Measurements from ENCODE around the gene BRAF.
"Not testable (repeated sequence)": the region's sequence is repeated elsewhere in the genome, so short reads cannot be mapped to it uniquely, and the experiment has no call there.

The BRAF gene

DNA sequence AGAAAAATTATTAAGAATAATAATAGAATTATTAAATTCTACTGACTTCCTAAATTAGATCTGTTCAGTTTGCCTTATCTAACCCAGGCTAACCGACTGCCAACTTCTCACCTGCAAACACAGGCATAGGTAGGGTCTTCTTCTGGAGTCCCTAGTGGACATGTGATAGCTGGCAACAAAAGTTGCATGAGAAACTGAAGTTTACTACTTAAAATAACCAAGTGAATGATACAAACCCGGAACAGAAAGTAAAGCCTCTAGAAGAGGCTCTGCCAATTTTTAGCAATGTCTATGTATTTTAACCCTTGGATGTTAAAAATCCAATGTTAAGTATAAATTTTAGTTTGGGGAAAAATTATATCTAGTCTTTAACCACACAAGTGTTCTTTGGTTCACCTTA is 190.6 kb downstream of the BRAF start:
- H3K27ac Mint-ChIP-seq: no peak overlapping the region
- H3K4me1 Mint-ChIP-seq: no peaks in the 10 kb centered on the region
- no peaks in the 10 kb centered on the region for H3K27me3 Mint-ChIP-seq
- peaks cover 11% of the 10 kb centered on the region for H3K36me3 Mint-ChIP-seq
- no peak overlapping the region for H3K4me3 Mint-ChIP-seq
- no peaks in the 10 kb centered on the region for H3K9me3 Mint-ChIP-seq

DNA sequence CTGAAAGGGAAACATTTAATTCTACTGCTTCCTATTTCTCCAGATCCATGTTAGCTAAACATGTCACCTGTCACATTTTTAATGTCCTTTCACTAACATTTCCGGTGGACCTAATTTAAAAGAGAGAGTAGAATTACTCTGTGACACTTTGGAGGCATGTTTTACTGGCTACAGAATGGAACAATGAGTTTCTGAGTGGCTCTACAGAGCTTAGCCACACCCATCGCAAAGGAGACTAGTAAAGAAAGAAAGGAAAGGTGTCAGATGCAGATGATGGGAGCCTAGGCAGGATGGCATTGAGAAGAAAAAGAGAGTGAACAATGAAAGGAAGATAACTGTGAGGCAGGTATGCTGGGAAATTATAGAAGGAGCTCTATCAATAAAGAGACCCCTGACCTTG is 192.3 kb downstream of the BRAF start:
- no peak overlapping the region for H3K27ac Mint-ChIP-seq
- H3K4me3 Mint-ChIP-seq: no peak overlapping the region
- no peaks in the 10 kb centered on the region for H3K4me1 Mint-ChIP-seq
- peaks cover 11% of the 10 kb centered on the region for H3K36me3 Mint-ChIP-seq
- H3K9me3 Mint-ChIP-seq: no peaks in the 10 kb centered on the region
- H3K27me3 Mint-ChIP-seq: no peaks in the 10 kb centered on the region

DNA sequence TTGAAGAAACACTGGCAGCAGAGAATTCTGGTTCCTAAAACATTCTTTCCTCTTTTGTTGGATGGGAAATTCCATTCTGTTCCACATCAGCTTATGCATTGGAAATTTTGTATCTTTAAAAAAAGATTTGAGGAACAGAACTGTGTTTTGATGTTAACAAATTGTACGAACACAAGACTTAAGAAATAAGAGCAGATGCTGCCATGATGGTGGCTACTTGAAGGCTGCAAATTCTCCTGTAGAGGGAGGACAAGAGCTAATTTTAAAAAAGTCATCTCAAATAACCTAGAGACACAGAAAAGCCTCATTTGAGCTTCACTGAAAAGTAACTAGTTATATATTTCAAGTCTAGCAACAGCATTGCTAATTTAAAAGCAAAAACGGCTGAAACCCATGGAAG is 198.4 kb downstream of the BRAF start:
- peak overlapping the region; percentile 79 for H3K27ac Mint-ChIP-seq
- peaks cover 22% of the 10 kb centered on the region for H3K4me1 Mint-ChIP-seq

DNA sequence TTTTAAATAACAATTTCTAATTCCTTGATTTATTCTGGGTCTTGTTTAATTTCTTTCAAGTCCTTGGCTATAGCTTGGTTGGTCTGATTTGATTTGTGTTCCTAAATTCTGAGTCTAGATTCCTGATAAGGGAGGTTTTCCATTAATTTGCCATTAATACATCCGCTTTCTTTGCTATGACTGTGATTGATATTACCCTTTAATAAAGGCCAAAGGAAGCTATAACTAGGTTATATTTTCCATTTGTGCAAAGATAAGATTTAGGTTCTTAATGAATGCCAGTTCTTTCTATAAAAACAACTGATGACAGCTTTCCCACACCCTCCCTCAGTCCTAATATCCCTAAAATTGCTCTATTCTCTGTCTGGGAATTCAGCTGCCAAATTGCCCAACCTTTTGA is 200.0 kb downstream of the BRAF start:
- no peaks in the 10 kb centered on the region for H3K9me3 Mint-ChIP-seq
- H3K36me3 Mint-ChIP-seq: peaks cover 1% of the 10 kb centered on the region
- peak overlapping the region; percentile 17 for H3K27ac Mint-ChIP-seq
- H3K4me1 Mint-ChIP-seq: peaks cover 27% of the 10 kb centered on the region
- no peak overlapping the region for H3K4me3 Mint-ChIP-seq
- no peaks in the 10 kb centered on the region for H3K27me3 Mint-ChIP-seq

More for the DNA sequence above, 198.4 kb downstream of the BRAF start:
- H3K4me3 Mint-ChIP-seq: no peak overlapping the region
- no peaks in the 10 kb centered on the region for H3K27me3 Mint-ChIP-seq
- no peaks in the 10 kb centered on the region for H3K9me3 Mint-ChIP-seq
- H3K36me3 Mint-ChIP-seq: peaks cover 3% of the 10 kb centered on the region

DNA sequence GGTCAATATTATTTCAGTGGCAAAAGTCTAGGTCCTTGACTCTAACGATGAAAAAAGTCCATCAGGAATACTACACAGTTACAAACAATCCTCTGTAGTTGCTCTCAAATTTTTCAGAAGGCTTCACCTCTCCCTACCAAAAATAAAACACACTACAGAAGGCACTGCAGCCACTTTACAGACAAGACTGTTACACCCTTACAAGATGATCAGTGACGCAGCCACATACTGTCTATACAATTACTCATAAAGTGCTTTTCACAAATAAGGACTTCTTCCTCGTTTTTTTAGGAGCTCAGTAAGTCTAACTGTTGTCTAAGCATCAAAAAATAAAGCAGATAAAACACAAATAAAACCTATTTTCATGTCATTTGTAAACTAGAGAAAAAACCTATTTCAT is 201.2 kb downstream of the BRAF start:
- Mint-ChIP-seq H3K4me3 (no peak overlapping the region), H3K27me3 (no peaks in the 10 kb centered on the region), H3K4me1 (peaks cover 32% of the 10 kb centered on the region), H3K36me3 (no peaks in the 10 kb centered on the region), H3K9me3 (no peaks in the 10 kb centered on the region), H3K27ac (peak overlapping the region; percentile 89)

DNA sequence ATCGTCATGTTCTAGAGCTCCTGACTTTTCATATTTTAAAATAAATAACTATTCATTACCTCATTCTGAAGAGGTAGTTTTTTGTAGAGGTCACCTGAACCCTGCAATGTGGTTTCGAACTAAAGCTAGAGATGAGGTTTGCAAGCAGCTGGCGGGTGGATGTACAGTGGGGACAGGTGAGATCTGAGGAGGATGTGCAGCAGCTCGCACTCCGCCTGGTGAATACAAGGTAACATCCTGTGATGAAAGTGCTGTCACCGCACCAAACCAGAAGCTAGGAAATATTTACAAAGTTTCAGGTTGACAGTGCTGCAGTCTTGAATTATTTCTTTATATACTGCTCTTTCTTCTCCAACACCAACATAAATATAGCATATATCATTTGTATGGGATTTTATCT is 201.7 kb downstream of the BRAF start:
- peaks cover 32% of the 10 kb centered on the region for H3K4me1 Mint-ChIP-seq
- H3K27ac Mint-ChIP-seq: peak overlapping the region; percentile 89
- no peaks in the 10 kb centered on the region for H3K9me3 Mint-ChIP-seq
- no peaks in the 10 kb centered on the region for H3K27me3 Mint-ChIP-seq
- H3K36me3 Mint-ChIP-seq: no peaks in the 10 kb centered on the region
- H3K4me3 Mint-ChIP-seq: peak overlapping the region; percentile 51

DNA sequence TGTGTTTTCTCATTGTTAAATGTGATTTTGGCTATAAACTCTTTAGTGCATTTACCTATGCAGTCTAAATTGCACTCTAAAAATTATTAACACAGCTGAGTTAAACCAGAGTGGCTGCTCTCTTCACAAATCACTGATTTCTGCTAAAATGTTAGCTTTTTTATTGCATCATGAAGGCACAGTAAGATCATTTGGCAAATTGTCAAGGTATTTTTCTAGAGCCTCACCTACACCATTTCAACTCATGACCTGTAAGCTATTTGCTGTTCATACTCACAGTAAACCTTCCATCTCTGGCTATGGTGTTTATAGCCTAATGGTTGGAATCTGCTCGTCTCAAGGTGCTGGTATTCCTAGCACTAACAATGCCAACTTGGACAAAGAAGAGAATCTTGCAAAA is 202.5 kb downstream of the BRAF start:
- Mint-ChIP-seq H3K36me3 (no peaks in the 10 kb centered on the region), H3K27me3 (no peaks in the 10 kb centered on the region), H3K9me3 (no peaks in the 10 kb centered on the region), H3K4me1 (peaks cover 32% of the 10 kb centered on the region), H3K4me3 (no peak overlapping the region), H3K27ac (no peak overlapping the region)

DNA sequence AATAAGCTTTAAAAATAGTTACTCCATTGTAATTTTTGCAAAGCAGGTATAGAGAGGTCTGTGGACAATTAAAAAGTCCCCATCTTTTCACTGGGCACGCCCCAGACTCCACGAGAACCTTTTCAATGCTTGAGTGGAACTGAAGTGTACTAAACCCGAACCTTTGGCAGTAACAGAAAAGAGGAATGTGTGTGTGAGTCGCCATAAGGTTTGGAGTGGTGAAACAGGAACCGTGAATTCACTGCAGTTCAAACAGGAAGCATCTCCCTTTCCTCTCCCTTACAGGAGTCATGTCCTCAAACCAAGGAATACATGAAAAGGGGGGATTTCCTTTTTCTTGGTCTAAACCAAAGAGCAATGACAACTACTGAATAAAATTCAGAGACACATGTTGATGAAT is 205.0 kb downstream of the BRAF start:
- Mint-ChIP-seq H3K4me1 (peaks cover 32% of the 10 kb centered on the region), H3K27me3 (no peaks in the 10 kb centered on the region), H3K27ac (no peak overlapping the region), H3K36me3 (no peaks in the 10 kb centered on the region), H3K4me3 (no peak overlapping the region), H3K9me3 (no peaks in the 10 kb centered on the region)

DNA sequence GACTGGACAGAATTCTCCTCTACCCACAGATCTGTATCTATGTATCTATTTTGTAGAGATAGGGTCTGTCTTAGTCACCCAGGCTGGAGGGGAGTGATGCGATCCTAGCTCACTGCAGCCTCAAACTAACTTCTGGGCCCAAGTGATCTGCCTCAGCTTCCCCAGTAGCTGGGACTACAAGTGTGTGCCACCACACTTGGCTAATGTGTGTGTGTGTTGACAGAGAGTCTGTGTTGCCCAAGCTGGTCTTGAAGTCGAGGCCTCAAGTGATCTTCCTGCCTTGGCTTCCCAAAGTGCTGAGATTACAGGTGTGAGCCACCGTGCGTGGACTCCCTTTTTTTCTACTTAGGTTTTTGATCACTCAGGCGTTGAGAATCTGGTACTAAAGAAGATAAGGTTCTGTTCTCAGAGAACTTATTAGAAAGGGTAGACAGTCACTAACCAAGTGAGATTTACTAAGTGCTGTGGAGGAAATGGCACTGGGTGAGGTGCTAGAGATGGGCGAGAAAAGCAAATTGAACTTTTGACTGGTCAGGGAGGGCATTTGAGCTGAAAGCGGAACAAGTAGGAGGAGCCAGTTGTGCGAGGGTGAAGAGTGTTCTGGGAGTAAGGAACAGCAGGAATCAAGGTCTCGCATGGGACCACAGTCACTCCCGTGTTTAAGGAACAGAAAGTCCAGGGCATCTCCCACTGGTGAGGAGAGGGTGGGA is 210.2 kb downstream of the BRAF start:
- H3K9me3 Mint-ChIP-seq: no peaks in the 10 kb centered on the region
- no peaks in the 10 kb centered on the region for H3K27me3 Mint-ChIP-seq
- H3K27ac Mint-ChIP-seq: peak overlapping the region; percentile 63
- H3K4me3 Mint-ChIP-seq: no peak overlapping the region
- H3K36me3 Mint-ChIP-seq: peaks cover 7% of the 10 kb centered on the region
- H3K4me1 Mint-ChIP-seq: peaks cover 3% of the 10 kb centered on the region

DNA sequence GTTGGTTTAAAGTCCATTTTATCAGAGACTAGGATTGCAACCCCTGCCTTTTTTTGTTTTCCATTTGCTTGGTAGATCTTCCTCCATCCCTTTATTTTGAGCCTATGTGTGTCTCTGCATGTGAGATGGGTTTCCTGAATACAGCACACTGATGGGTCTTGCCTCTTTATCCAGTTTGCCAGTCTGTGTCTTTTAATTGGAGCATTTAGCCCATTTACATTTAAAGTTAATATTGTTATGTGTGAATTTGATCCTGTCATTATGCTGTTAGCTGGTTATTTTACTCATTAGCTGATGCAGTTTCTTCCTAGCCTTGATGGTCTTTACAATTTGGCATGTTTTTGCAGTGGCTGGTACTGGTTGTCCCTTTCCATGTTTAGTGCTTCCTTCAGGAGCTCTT is 212.3 kb downstream of the BRAF start:
- H3K27ac Mint-ChIP-seq, H3K27me3 Mint-ChIP-seq, H3K4me1 Mint-ChIP-seq, H3K4me3 Mint-ChIP-seq, H3K9me3 Mint-ChIP-seq, H3K36me3 Mint-ChIP-seq: not testable (repeated sequence)

DNA sequence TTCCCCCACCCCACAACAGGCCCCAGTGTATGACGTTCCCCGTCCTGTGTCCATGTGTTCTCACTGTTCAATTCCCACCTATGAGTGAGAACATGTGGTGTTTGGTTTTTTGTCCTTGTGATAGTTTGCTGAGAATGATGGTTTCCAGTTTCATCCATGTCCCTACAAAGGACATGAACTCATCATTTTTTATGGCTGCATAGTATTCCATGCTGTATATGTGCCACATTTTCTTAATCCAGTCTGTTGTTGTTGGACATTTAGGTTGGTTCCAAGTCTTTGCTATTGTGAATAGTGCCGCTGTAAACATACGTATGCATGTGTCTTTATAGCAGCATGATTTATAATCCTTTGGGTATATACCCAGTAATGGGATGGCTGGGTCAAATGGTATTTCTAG is 216.0 kb downstream of the BRAF start:
- not testable (repeated sequence) for H3K9me3 Mint-ChIP-seq, H3K4me1 Mint-ChIP-seq, H3K27ac Mint-ChIP-seq, H3K27me3 Mint-ChIP-seq, H3K4me3 Mint-ChIP-seq, H3K36me3 Mint-ChIP-seq

DNA sequence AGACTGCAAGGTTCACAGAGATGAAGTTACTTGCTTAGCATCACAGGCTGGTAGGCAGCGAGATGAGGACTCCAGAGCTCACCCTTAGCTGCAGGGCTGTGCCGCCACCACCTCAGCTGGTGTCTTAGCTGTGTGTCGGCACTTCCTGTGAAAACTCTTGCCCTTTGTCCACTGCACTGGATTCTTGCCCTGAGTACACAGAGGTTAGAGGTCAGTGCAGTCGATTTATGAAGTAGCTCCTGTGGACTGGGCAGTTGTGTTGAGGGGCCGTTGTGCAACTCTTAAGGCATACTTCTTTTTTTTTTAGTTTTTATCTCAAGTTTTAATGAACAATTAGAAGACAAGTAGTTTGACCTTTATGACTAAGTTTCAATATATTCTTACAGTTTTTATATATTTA is 217.6 kb downstream of the BRAF start:
- Mint-ChIP-seq H3K27ac (no peak overlapping the region), H3K36me3 (peaks cover 3% of the 10 kb centered on the region), H3K27me3 (no peaks in the 10 kb centered on the region), H3K9me3 (no peaks in the 10 kb centered on the region), H3K4me1 (peaks cover 8% of the 10 kb centered on the region), H3K4me3 (no peak overlapping the region)

DNA sequence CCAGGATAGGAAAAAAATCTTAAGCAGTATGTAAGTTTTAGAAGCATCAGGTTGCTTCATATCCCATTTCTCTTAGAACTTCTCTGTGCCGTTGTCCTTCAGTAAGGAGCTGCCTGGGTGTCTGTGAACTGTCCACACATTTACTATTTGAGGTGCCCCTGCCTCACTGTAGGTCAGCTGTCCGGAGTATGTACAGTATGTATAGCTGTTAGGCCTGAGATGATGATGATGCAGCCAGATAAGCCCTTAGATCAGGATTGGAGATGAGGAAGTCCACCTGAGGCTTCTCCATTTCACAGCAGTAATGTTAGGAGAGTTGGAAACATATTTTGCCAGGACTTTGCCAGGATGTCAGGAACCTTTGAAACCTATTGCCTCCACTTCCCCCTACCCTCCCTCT is 220.5 kb downstream of the BRAF start:
- Mint-ChIP-seq H3K27me3 (no peaks in the 10 kb centered on the region), H3K9me3 (no peaks in the 10 kb centered on the region), H3K4me1 (peaks cover 14% of the 10 kb centered on the region), H3K27ac (no peak overlapping the region), H3K36me3 (peaks cover 2% of the 10 kb centered on the region), H3K4me3 (no peak overlapping the region)

DNA sequence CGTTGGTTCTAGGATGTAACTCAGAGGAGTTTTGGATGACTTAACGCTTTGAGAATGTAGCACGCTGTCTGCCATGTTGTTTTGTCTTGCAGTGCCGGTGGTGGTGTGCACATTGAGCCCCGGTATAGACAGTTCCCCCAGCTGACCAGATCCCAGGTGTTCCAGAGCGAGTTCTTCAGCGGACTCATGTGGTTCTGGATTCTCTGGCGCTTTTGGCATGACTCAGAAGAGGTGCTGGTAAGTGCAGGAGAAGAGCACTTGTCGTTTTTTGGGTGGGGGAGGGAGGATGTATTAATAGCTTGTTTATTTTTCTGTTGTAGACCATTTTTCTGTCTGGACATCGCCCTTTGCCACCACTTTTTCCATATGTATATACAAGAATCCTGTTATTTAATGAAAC is 222.0 kb downstream of the BRAF start:
- H3K36me3 Mint-ChIP-seq: peaks cover 6% of the 10 kb centered on the region
- no peak overlapping the region for H3K4me3 Mint-ChIP-seq
- no peaks in the 10 kb centered on the region for H3K27me3 Mint-ChIP-seq
- H3K27ac Mint-ChIP-seq: peak overlapping the region; percentile 11
- H3K4me1 Mint-ChIP-seq: peaks cover 26% of the 10 kb centered on the region
- no peaks in the 10 kb centered on the region for H3K9me3 Mint-ChIP-seq

DNA sequence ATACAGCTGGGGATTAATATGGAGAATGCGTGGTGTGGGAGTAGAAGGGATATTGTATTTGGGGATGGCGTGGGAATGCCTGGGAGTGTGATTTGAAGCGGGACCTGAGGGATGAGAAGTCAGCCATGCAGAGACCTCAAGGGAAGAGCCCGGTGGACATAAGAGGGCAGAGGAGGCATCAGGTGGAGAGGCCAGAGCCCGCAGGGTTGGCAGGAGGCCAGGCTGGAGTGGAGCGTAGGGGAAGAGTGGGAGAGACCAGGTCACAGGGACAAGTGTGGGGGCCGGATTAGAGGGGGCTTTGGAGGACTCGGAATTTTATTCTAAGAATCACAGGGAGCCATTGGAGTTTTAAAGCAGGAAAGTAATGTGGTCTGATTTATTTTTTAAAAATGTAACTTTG is 226.3 kb downstream of the BRAF start:
- Mint-ChIP-seq H3K27ac (peak overlapping the region; percentile 93), H3K9me3 (no peaks in the 10 kb centered on the region), H3K4me1 (peaks cover 43% of the 10 kb centered on the region), H3K27me3 (no peaks in the 10 kb centered on the region), H3K4me3 (peak overlapping the region; percentile 99), H3K36me3 (peaks cover 7% of the 10 kb centered on the region)

DNA sequence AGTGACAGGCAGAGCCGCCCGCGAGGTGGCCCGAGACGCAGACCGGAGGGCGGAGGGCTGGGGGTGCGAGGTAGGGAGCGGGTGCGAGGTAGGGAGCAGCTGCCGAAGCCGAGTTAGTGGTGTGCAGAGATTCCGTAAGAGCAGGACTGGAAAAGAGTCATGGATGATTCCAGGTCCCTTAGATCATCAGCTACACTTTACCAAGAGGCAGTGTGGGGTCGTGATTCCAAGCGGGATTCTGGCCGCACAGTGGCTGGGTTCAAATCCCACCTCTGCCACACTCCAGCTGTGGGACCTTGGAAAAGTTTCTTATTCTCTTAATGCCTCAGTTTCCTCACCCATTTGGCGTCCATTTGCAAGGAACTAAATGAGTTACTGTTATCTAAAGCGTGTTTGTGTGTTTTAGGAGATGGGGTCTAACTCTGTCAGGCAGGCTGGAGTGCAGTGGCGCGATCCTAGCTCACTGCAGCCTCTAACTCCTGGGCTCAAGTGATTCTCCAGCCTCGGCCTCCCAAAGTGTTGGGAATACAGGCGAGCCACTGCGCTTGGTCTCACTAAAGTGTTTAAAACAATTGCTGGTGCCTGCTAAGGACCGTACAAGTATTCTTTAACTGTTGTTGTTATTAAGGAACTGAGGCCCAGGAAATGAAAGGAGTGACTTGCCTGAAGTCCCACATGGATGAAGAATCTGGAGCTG is 227.1 kb downstream of the BRAF start:
- Mint-ChIP-seq H3K4me1 (peaks cover 38% of the 10 kb centered on the region), H3K27me3 (no peaks in the 10 kb centered on the region), H3K9me3 (no peaks in the 10 kb centered on the region), H3K36me3 (peaks cover 7% of the 10 kb centered on the region), H3K4me3 (peak overlapping the region; percentile 99), H3K27ac (peak overlapping the region; percentile 99)
